ENCODE measurements around the gene XPNPEP3.

XPNPEP3 gene

GRCh38 chr22:40877488-40877887 is 20.5 kb downstream of the XPNPEP3 start:
- no peaks in the 10 kb centered on the region for H3K27me3 ChIP-seq
- TF ChIP-seq CTCF (IDR thresholded peaks at IDR 0.05), result no peak
- H3K4me3 ChIP-seq (ENCODE audit: low read depth in 1 of 2, low read length in 1 of 2), result no peak overlapping the region
- H3K36me3 ChIP-seq, result peaks cover 9% of the 10 kb centered on the region
- H3K27ac ChIP-seq, result no peak overlapping the region
- H3K4me1 ChIP-seq (ENCODE audit: control insufficient read depth in 1 of 2, insufficient read depth in 1 of 2, low read depth in 1 of 2, low read length in 1 of 2), result no peaks in the 10 kb centered on the region
- H3K9me3 ChIP-seq, result no peaks in the 10 kb centered on the region

GRCh38 chr22:40878922-40879321 is 22.0 kb downstream of the XPNPEP3 start:
- no peaks in the 10 kb centered on the region for H3K27me3 ChIP-seq
- no peak overlapping the region for H3K4me3 ChIP-seq (ENCODE audit: low read depth in 1 of 2, low read length in 1 of 2)
- peaks cover 9% of the 10 kb centered on the region for H3K36me3 ChIP-seq
- H3K27ac ChIP-seq, result no peak overlapping the region
- H3K4me1 ChIP-seq (ENCODE audit: control insufficient read depth in 1 of 2, insufficient read depth in 1 of 2, low read depth in 1 of 2, low read length in 1 of 2), result no peaks in the 10 kb centered on the region
- H3K9me3 ChIP-seq, result no peaks in the 10 kb centered on the region
- TF ChIP-seq CTCF (IDR thresholded peaks at IDR 0.05), result no peak

- no peaks in the 10 kb centered on the region for H3K4me1 ChIP-seq (ENCODE audit: control insufficient read depth in 1 of 2, insufficient read depth in 1 of 2, low read depth in 1 of 2, low read length in 1 of 2)
- H3K27me3 ChIP-seq, result no peaks in the 10 kb centered on the region
- H3K9me3 ChIP-seq, result no peaks in the 10 kb centered on the region
- no peak overlapping the region for H3K4me3 ChIP-seq (ENCODE audit: low read depth in 1 of 2, low read length in 1 of 2)
- no peak for TF ChIP-seq CTCF (IDR thresholded peaks at IDR 0.05)
- no peak overlapping the region for H3K27ac ChIP-seq
- H3K36me3 ChIP-seq, result peaks cover 19% of the 10 kb centered on the region
These were observed 32.2 kb downstream of the XPNPEP3 start for GRCh38 chr22:40889116-40889515.

- Histone ChIP-seq H3K9me3 (no peaks in the 10 kb centered on the region), H3K4me1 (ENCODE audit: control insufficient read depth in 1 of 2, insufficient read depth in 1 of 2, low read depth in 1 of 2, low read length in 1 of 2) (no peaks in the 10 kb centered on the region), H3K4me3 (ENCODE audit: low read depth in 1 of 2, low read length in 1 of 2) (no peak overlapping the region), H3K27ac (no peak overlapping the region), H3K36me3 (peaks cover 19% of the 10 kb centered on the region), H3K27me3 (no peaks in the 10 kb centered on the region)
- TF ChIP-seq CTCF (IDR thresholded peaks at IDR 0.05), result no peak
These were observed 33.9 kb downstream of the XPNPEP3 start for GRCh38 chr22:40890881-40891280.

- no peaks in the 10 kb centered on the region for H3K9me3 ChIP-seq
- no peaks in the 10 kb centered on the region for H3K4me1 ChIP-seq (ENCODE audit: control insufficient read depth in 1 of 2, insufficient read depth in 1 of 2, low read depth in 1 of 2, low read length in 1 of 2)
- H3K27ac ChIP-seq, result no peak overlapping the region
- H3K4me3 ChIP-seq (ENCODE audit: low read depth in 1 of 2, low read length in 1 of 2), result no peak overlapping the region
- no peaks in the 10 kb centered on the region for H3K27me3 ChIP-seq
- TF ChIP-seq CTCF (IDR thresholded peaks at IDR 0.05), result no peak
- peaks cover 4% of the 10 kb centered on the region for H3K36me3 ChIP-seq
These were observed 37.5 kb downstream of the XPNPEP3 start for GRCh38 chr22:40894417-40894816.

GRCh38 chr22:40898850-40899357 is 42.0 kb downstream of the XPNPEP3 start:
- Histone ChIP-seq H3K4me1 (ENCODE audit: control insufficient read depth in 1 of 2, insufficient read depth in 1 of 2, low read depth in 1 of 2, low read length in 1 of 2) (no peaks in the 10 kb centered on the region), H3K27me3 (no peaks in the 10 kb centered on the region), H3K36me3 (no peaks in the 10 kb centered on the region), H3K4me3 (ENCODE audit: low read depth in 1 of 2, low read length in 1 of 2) (no peak overlapping the region), H3K9me3 (no peaks in the 10 kb centered on the region), H3K27ac (no peak overlapping the region)
- TF ChIP-seq CTCF (IDR thresholded peaks at IDR 0.05), result no peak
